Skeletal muscle tissue (tissue), 4 donors: ENCODE measurements around the gene TMA7. TPM values are rescaled to one million over a fixed set of nuclear protein-coding genes. Genes with fewer than 3 reads are reported as not detected.

Experiments
- H3K27ac ChIP-seq: one replicate; pipeline ENCODE4 v1.7.0; 2013; ENCODE audit warnings: mild to moderate bottlenecking, low read depth, low read length, inconsistent platforms
- H3K27me3 ChIP-seq, 3 donors: one replicate each; pipeline ENCODE4 v1.7.0; 2013; ENCODE audit warnings: low read length in 3 of 3; ENCODE audit not compliant: control insufficient read depth in 3 of 3, insufficient read depth in 3 of 3
- H3K36me3 ChIP-seq, 3 donors: one replicate each; pipeline ENCODE4 v1.7.0; 2013; ENCODE audit warnings: low read length in 3 of 3; ENCODE audit not compliant: control insufficient read depth in 3 of 3, insufficient read depth in 3 of 3
- H3K4me1 ChIP-seq, 3 donors: one replicate each; pipeline ENCODE4 v1.7.0; 2013; ENCODE audit warnings: low read length in 3 of 3, mild to moderate bottlenecking in 3 of 3; ENCODE audit not compliant: control insufficient read depth in 3 of 3, insufficient read depth in 3 of 3
- H3K4me3 ChIP-seq, 3 donors: one replicate each; pipeline ENCODE4 v1.7.0; 2013; ENCODE audit warnings: low read length in 3 of 3
- H3K9ac ChIP-seq, 3 donors: one replicate each; pipeline ENCODE4 v1.7.0; 2013; ENCODE audit warnings: low read length in 3 of 3, mild to moderate bottlenecking in 3 of 3, moderate library complexity in 2 of 3, low read depth in 1 of 3
- H3K9me3 ChIP-seq, 3 donors: one replicate each; pipeline ENCODE4 v1.7.0; 2013; ENCODE audit warnings: low read length in 3 of 3; ENCODE audit not compliant: control insufficient read depth in 3 of 3
- total RNA-seq: library from RNA; depleted of rRNA; stranded (reverse); fragments of >200 nt; gene quantifications from one replicate; pipeline ENCODE4 v1.2.3, GENCODE V29; 2014
- donor health status: Osteomylitis.

Gene TMA7
- total RNA-seq, 1 donor from 2014 or later: 157 TPM

DNA sequence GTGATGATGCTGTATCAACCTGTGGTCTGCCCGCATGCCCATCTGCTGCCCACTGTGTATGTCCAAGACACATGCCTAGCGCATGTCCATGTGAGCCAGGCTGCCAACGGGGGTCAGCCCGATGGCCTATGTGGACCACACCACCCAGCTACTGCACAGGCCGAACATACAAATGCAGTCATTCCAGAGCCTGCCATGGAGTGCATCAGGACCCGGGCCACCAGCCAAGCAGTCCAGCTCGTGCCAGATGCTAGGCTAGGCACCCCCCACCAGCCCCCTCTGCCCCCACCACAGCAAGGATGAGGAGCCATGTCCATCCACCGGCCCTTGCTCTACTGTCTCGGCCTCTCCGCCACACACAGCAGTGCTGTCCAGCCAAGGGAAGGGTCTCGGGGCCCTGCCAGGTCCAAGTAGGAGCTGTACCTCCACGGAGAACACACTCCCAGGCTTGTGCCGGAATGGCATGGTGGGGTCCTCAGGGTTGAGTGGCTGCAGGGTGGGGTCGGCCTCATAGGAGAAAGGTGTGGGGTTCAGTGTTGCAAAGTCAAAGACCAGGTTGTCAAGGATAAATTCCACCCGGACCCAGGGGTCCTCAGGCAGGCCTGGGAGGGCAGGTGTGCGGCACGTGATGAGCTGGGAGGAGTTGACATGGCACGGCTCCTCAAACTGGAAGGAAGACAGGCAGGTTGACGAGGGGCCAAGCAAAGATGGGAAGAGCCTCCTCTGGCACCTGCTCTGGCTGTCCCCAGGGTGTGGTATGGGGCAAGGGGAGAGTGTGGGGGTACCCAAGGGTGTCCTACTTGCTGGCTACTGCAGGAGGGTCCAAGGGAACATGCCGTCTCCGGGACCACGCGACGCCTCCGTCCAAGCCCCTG lies 25.4 kb upstream of the TMA7 start:
- H3K4me3 ChIP-seq: no peak overlapping the region
- H3K9ac ChIP-seq: no peak overlapping the region
- no peak overlapping the region for H3K27ac ChIP-seq
- H3K27me3 ChIP-seq: no peaks in the 10 kb centered on the region
- no peaks in the 10 kb centered on the region for H3K4me1 ChIP-seq
- peaks cover 0 to 10% (median 8%) of the 10 kb centered on the region in 3 donors for H3K36me3 ChIP-seq
- no peaks in the 10 kb centered on the region for H3K9me3 ChIP-seq

DNA sequence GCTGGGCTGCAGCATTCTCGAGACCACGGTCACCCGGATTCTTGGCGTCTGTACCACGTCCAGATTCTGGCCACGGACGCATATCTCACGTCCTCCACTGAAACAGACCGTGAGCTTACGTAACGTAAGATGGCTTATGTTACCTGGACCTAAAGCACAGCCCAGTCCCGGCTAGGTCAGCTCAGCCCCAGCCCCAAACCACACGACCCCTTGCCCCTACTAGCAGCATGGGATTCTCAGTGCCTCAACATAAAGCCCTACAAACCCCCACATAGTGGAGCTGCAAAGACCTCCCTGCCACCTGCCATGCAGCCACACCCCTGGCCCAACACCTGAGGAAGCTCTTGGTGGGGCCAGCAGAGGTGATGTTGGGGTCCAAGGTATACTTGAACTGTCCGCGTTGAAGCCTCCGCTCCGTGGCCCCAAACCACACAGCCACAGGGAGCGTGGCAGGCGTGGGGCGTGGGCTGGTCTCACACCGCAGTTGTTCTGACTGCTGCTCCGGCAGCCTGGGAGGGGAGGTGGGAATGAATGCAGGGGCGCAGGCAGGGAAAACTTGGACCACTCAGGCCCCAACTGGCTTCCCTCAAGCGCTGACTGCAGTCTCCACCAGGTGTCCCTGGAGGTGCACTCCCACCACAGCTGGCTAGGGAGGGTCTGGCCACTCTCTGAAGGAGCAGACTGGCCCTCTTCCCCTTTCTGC lies 24.7 kb upstream of the TMA7 start:
- H3K4me1 ChIP-seq: no peaks in the 10 kb centered on the region
- H3K4me3 ChIP-seq: no peak overlapping the region
- H3K9me3 ChIP-seq: no peaks in the 10 kb centered on the region
- H3K9ac ChIP-seq: no peak overlapping the region
- H3K27ac ChIP-seq: no peak overlapping the region
- H3K27me3 ChIP-seq: no peaks in the 10 kb centered on the region
- peaks cover 0 to 10% (median 7%) of the 10 kb centered on the region in 3 donors for H3K36me3 ChIP-seq

DNA sequence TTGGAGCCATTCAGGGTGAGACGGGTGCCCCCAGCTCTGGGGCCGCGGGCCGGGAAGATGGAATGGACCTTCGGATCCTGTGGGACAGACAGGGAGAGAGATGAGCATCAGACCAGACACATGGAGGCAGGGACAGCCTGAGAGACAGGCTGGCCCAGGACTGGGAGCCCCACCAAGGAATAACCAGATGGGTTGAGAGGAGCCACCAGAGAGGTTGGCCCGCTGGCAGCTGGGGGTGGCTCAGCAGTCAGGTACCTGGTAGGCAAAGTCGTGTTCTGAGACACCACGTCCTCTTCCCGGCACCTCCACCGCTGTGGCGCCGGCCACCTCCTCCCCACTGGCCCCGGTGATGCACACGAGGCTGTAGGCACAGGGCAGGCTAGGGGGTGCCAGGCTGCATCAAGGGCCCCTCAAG lies 24.0 kb upstream of the TMA7 start:
- Histone ChIP-seq H3K9ac (no peak overlapping the region), H3K4me1 (no peaks in the 10 kb centered on the region), H3K27me3 (peaks cover 0 to under 1% (median 0%) of the 10 kb centered on the region in 3 donors), H3K9me3 (no peaks in the 10 kb centered on the region), H3K36me3 (peaks cover 0 to 10% (median 7%) of the 10 kb centered on the region in 3 donors), H3K4me3 (no peak overlapping the region), H3K27ac (no peak overlapping the region)

DNA sequence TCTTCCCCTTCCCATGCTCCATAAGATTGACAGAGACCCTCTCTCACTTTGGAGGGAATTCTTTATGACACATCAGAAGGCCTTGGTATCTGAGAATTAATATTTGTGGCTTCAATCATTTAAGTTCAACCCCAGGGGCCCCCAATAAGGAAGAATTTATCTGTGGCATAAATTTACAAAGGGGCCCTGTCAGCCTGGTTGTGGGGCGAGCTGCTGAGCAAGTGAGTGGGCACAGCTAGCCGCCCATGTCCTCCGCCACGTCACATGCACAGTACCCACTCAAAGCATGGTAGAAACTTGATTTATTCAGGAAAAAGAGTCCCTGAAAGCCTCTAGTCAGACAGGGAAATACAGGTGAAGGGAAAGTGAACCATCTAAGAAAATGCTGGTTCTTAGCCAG lies 23.5 kb upstream of the TMA7 start:
- Histone ChIP-seq H3K4me3 (no peak overlapping the region), H3K27me3 (peaks cover 0 to 5% (median 0%) of the 10 kb centered on the region in 3 donors), H3K36me3 (peaks cover 0 to 10% (median 6%) of the 10 kb centered on the region in 3 donors), H3K27ac (no peak overlapping the region), H3K9ac (no peak overlapping the region), H3K4me1 (no peaks in the 10 kb centered on the region), H3K9me3 (no peaks in the 10 kb centered on the region)

DNA sequence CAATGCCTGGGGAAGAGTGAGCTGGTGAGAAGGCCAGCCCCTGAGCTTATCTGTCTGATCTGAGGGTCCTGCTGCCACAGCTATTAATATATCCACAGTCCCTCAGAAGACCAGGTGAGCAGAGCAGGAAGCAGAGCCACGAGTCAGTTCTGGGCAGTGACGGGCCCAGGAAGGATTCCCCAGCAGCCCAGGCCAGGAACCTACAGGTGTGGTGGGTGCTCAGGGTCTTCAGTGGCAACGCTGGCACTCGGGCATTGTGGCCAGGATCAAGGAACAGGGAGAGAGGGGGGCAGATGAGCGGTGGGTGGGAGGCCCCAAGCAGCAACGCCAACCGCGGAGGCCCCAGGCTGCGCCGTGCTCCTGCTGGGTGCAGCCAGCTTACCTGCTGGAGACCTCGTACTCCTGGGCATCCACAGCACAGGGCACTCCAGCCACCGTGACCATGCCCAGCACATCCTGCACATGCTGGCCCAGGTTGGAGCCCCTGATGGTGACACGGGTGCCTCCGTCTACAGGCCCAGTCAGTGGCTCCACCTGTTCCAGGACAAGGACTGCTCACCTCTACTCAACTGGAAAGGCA lies 22.4 kb upstream of the TMA7 start:
- H3K27me3 ChIP-seq: peaks cover 0 to 15% (median 1%) of the 10 kb centered on the region in 3 donors
- H3K4me1 ChIP-seq: no peaks in the 10 kb centered on the region
- no peaks in the 10 kb centered on the region for H3K9me3 ChIP-seq
- no peak overlapping the region for H3K27ac ChIP-seq
- peaks cover 0 to 10% (median 0%) of the 10 kb centered on the region in 3 donors for H3K36me3 ChIP-seq
- no peak overlapping the region for H3K9ac ChIP-seq
- H3K4me3 ChIP-seq: no peak overlapping the region

DNA sequence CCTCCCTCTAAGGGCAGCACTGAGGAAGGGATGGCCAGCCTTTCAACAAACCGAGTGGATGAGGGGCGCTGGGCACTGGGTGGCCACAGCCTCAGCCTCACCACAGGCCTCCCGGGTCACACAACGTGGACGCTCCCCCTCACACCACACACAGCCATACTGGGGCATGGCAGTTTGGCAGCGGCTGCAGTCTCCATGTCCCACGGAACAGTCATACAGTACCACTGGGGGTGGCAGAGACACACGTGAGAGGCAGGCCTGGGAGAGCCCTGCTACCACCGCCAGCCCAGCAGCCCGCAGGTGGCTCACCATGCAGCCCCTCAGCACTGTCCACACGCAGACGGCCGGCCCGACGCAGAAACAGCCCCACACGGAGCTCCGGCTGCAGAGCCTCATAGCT lies 21.9 kb upstream of the TMA7 start:
- Histone ChIP-seq H3K27ac (no peak overlapping the region), H3K4me3 (no peak overlapping the region), H3K4me1 (peaks cover 0 to under 1% (median 0%) of the 10 kb centered on the region in 3 donors), H3K36me3 (peaks cover 0 to 7% (median 0%) of the 10 kb centered on the region in 3 donors), H3K9ac (no peak overlapping the region), H3K9me3 (no peaks in the 10 kb centered on the region), H3K27me3 (peaks cover 0 to 19% (median 4%) of the 10 kb centered on the region in 3 donors)

DNA sequence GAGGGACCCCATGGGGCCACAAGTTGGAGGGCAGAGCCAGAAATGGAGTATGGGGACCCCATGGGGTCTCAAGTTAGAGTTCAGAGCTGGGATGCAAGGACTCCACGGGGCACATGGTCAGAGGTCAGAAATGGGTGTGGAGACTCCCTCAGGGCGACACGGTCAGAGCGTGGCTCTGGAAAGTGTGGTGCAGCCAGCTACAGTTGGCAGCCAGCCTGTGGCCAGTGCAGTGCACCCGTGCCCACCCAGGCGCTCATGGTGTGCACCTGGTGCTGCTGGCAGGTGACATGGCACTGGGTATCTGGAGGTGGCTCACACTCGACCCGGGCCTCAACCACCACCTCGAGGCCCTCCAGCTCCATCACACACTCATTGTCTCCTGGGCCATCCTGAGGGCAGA lies 21.4 kb upstream of the TMA7 start:
- Histone ChIP-seq H3K36me3 (peaks cover 0 to 7% (median 0%) of the 10 kb centered on the region in 3 donors), H3K4me1 (peaks cover 0 to 3% (median 0%) of the 10 kb centered on the region in 3 donors), H3K27ac (no peak overlapping the region), H3K27me3 (peaks cover 0 to 19% (median 7%) of the 10 kb centered on the region in 3 donors), H3K4me3 (no peak overlapping the region), H3K9me3 (no peaks in the 10 kb centered on the region), H3K9ac (no peak overlapping the region)

DNA sequence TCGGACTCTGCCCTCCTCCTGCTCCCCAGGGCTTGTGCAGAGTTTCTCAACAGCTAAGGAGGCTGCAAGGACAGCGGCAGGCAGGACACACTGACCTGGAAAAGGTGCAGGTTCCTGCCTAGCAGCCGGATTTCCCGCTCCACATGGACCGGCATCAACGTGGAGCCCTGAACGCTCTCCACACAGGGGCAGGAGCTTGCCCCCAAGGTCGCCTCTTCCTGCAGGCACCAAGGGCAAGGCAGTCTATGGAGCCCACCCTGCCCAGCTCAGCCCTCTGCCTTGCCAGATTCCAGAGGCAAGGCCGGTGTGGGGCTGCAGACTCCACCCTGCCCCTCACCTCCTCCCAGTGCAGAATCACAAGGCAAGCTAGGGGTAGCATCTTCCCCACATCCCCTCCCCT lies 20.9 kb upstream of the TMA7 start:
- Histone ChIP-seq H3K9ac (no peak overlapping the region), H3K4me3 (no peak overlapping the region), H3K27me3 (peaks cover 0 to 19% (median 7%) of the 10 kb centered on the region in 3 donors), H3K4me1 (peaks cover 0 to 3% (median 0%) of the 10 kb centered on the region in 3 donors), H3K27ac (no peak overlapping the region), H3K36me3 (peaks cover 0 to 7% (median 0%) of the 10 kb centered on the region in 3 donors), H3K9me3 (no peaks in the 10 kb centered on the region)

DNA sequence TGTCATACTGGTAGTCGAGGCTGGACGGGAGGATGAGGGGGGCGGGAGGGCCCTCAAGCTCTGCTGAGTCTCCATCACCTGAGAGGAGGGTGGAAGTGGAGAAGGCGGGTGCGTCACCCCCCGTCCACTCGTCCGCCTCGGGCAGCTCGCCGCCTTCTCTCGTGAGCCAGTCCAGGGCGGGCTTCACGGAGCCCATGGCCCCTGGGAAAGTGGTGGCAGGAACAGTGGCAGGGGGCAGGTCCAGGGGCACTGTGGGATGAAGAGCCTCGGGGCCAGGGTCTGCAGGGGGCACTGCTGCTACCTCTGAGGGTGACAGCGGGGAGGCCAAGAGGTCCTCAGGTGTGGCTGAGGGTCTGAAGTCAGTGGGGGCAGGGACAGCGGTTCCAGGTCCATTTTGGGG lies 20.5 kb upstream of the TMA7 start:
- Histone ChIP-seq H3K4me3 (no peak overlapping the region), H3K27me3 (peaks cover 0 to 19% (median 7%) of the 10 kb centered on the region in 3 donors), H3K9ac (no peak overlapping the region), H3K36me3 (peaks cover 0 to 7% (median 0%) of the 10 kb centered on the region in 3 donors), H3K9me3 (no peaks in the 10 kb centered on the region), H3K27ac (no peak overlapping the region), H3K4me1 (peaks cover 0 to 3% (median under 1%) of the 10 kb centered on the region in 3 donors)
